IPS-NIHi7 (cell line): ENCODE results near the gene CLDN7.

Source experiments
- DNase-seq: peaks from one replicate; pipeline ENCODE4 v3.0.0; 2012; ENCODE audit warnings: mixed read lengths; ENCODE audit errors: extremely low spot score

CLDN7 gene

GRCh38 chr17:7238420-7239090, 23.7 kb downstream of the CLDN7 start:
- peak; percentile 22 for DNase-seq

- DNase-seq = peak; percentile 79
These were observed 24.4 kb downstream of the CLDN7 start for GRCh38 chr17:7237761-7238419.

GRCh38 chr17:7237266-7237760, 25.0 kb downstream of the CLDN7 start:
- no peak for DNase-seq

GRCh38 chr17:7236808-7237207, 25.5 kb downstream of the CLDN7 start:
- no peak for DNase-seq

GRCh38 chr17:7235693-7236665, 26.3 kb downstream of the CLDN7 start:
- no peak for DNase-seq

GRCh38 chr17:7234083-7234951, 28.0 kb downstream of the CLDN7 start, which contains the start of gene DVL2:
Gene DVL2 (minus strand): TSS chr17:7234517. CDS start chr17:7234262, 255 bp downstream.
- peak; percentile 88 for DNase-seq

GRCh38 chr17:7233701-7234082, 28.6 kb downstream of the CLDN7 start:
- DNase-seq = no peak

- no peak for DNase-seq
These were observed 30.2 kb downstream of the CLDN7 start for GRCh38 chr17:7232114-7232513.

GRCh38 chr17:7229504-7229903, 32.8 kb downstream of the CLDN7 start:
- no peak for DNase-seq

- DNase-seq = no peak
These were observed 33.4 kb downstream of the CLDN7 start for GRCh38 chr17:7228920-7229319.

- DNase-seq = no peak
These were observed 35.3 kb downstream of the CLDN7 start for GRCh38 chr17:7226721-7227710.

GRCh38 chr17:7225711-7226331, 36.5 kb downstream of the CLDN7 start:
- DNase-seq = no peak

GRCh38 chr17:7224661-7225111, 37.6 kb downstream of the CLDN7 start:
- DNase-seq = no peak

GRCh38 chr17:7224110-7224509, 38.2 kb downstream of the CLDN7 start:
- DNase-seq = no peak

- no peak for DNase-seq
These were observed 38.9 kb downstream of the CLDN7 start for GRCh38 chr17:7223375-7223774.

- no peak for DNase-seq
These were observed 39.3 kb downstream of the CLDN7 start for GRCh38 chr17:7222972-7223292.

- DNase-seq = no peak
These were observed 39.9 kb downstream of the CLDN7 start for GRCh38 chr17:7222093-7222971.

GRCh38 chr17:7221278-7222092, 40.8 kb downstream of the CLDN7 start:
- no peak for DNase-seq
